Mammary epithelial cell (primary cell): Measurements from ENCODE around the gene IMMP2L.

Source experiments
- EZH2 ChIP-seq: IDR thresholded peaks from 2 replicates; pipeline ENCODE4 v1.6.1; 2012; ENCODE audit warnings: low read length, inconsistent platforms, borderline replicate concordance
- TF ChIP-seq, protein P1 (sequence below), 2 donors: IDR thresholded peaks in 1 of 2; conservative IDR thresholded peaks in 1 of 2; 2 replicates each; pipeline ENCODE4 v1.5.1; 2011 to 2012; ENCODE audit warnings: inconsistent platforms in 2 of 2, low read length in 2 of 2, mild to moderate bottlenecking in 2 of 2, control low read depth in 1 of 2, low read depth in 1 of 2; ENCODE audit not compliant: insufficient read depth in 1 of 2; ENCODE audit errors: extremely low read depth in 1 of 2

DNA sequence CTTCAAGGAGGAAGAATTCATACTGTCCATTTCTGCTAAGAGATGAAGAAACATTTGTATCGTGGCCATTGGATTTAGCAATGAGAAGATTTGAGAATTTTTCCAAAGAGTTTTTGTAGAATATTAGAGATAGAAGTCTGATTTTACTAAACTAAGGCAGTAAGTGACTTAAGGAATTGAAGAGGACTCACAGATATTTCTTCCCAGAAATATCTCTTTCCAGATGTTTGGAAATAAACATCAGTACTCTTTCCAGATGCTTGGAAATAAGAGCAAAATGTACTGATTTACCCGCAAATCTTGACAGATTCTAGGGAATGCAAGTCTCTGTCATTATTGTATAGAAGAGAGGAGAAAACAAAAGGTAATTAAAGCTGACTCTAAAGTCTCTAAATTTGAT, 91.3 kb downstream of the IMMP2L start:
- TF ChIP-seq, protein P1, sequence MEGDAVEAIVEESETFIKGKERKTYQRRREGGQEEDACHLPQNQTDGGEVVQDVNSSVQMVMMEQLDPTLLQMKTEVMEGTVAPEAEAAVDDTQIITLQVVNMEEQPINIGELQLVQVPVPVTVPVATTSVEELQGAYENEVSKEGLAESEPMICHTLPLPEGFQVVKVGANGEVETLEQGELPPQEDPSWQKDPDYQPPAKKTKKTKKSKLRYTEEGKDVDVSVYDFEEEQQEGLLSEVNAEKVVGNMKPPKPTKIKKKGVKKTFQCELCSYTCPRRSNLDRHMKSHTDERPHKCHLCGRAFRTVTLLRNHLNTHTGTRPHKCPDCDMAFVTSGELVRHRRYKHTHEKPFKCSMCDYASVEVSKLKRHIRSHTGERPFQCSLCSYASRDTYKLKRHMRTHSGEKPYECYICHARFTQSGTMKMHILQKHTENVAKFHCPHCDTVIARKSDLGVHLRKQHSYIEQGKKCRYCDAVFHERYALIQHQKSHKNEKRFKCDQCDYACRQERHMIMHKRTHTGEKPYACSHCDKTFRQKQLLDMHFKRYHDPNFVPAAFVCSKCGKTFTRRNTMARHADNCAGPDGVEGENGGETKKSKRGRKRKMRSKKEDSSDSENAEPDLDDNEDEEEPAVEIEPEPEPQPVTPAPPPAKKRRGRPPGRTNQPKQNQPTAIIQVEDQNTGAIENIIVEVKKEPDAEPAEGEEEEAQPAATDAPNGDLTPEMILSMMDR (conservative IDR thresholded peaks at IDR 0.05 in 1 of 2, IDR thresholded peaks at IDR 0.05 in 1 of 2; ENCODE audit: extremely low read depth in 1 of 2, insufficient read depth in 1 of 2, low read depth in 1 of 2, low read length in 2 of 2) = no peak
- TF ChIP-seq EZH2 = no peak
